Stimulated activated CD8-positive, alpha-beta memory T cell treated with anti-CD3 and anti-CD28 coated beads, Interleukin-12 subunit alpha, Interleukin-12 subunit beta, amount 100 ng/mL, for 24 hours (primary cell): ENCODE results near the gene FAM32A.
A peak's percentile ranks its signal among the peaks of the same experiment; 100 is the strongest.

Source experiments
- DNase-seq: peaks from one replicate; pipeline ENCODE4 v3.0.0-alpha.2; 2020; ENCODE audit errors: extremely low read depth

The FAM32A gene

DNA sequence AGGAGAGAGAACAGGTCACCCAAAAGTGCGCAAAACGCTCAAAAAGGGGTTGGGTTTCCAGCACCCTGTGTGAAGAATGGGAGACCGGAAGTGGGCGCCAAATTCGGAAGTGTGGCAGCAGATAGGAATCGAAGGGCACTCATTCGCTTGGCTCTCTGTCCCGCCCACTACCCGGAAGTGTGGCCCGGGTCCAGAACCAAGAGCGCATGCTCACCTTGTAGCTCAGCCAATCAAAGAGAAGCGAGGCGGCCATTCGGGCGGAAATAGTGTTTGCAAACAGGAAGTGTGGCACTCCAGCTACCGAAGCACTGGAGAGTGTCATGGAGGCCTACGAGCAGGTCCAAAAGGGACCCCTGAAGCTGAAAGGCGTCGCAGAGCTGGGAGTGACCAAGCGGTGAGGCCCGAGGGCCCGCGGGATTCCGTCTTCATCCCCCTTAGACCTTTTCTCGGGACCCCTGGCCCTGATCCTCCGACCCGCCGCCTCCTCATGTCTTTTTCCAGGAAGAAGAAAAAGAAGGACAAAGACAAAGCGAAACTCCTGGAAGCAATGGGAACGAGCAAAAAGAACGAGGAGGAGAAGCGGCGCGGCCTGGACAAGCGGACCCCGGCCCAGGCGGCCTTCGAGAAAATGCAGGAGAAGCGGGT, at the start of gene FAM32A:
Gene FAM32A, plus strand, starts transcription at position 288 of the 645 bp plus-strand sequence. Its CDS starts 33 bp downstream, at position 321.
- peak; percentile 95 for DNase-seq

DNA sequence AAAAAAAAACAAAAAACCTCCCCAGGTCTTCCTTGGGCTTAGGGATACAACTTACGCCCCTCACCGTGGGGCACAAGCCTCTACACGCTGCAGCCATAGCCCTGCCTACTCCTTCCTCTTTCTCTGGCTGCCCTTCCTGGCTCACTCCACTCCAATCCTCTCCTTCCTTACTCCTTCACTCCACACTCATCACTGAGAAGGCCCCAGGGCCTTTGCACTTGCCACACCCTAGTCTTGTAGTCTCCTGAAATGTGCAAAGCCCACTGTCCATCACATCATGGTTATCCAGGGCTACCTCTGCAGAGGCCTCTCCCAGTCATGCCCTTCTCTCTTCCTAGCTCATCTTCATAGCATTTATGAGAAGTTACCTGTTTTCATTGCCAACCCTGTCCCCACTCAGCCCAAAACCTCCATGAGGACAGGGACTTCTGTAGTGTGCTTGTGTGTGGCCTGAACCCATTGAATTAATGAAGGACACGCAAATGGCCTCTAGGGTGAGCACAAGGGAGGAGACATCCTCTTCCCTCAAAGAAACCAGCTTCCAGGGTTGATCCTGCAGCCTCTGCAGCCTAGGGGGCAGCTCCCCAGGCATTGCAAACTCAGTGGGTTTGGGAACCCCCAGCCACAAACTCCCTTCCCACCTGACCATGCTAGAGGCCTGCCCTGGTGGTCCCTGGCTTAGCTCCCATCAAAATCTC, 49.6 kb upstream of the FAM32A start:
- no peak for DNase-seq

DNA sequence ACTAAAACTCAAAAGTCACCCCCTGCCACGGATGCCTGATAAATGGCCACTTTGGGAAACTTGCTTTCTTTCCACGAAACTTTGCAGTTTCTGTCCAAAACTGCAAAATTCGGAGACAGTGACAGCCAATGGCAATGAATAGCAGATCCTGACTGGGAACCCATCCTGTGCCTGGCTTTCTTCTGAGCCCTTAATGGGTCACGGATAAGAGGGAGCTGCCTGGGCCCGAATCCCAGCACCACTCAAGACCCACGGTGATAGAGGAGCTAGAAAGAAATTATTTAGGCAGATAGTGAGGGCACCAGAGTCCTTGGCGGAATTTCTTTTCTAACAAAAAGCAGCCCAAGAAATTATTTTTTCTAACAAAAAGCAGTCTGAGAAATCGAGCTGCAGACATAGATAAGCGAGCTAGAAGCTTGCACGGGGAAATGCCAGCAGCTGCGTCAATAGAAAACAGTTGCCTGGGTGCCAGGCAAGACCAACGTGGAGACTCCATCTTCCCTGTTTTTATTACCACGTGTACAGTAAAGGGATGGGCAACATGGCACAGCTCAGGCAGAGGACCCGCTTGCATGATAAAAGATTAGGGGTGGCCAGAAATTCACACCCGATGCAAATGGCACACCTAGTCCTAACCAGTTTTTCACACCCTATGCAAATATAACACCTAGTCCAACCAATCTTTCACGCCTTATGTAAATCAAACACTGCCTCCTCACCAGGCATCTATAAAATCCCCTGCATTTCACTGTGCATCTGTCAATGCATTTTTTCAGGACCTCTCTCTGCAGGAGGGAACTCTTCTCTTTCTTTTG, 48.8 kb upstream of the FAM32A start:
- no peak for DNase-seq

DNA sequence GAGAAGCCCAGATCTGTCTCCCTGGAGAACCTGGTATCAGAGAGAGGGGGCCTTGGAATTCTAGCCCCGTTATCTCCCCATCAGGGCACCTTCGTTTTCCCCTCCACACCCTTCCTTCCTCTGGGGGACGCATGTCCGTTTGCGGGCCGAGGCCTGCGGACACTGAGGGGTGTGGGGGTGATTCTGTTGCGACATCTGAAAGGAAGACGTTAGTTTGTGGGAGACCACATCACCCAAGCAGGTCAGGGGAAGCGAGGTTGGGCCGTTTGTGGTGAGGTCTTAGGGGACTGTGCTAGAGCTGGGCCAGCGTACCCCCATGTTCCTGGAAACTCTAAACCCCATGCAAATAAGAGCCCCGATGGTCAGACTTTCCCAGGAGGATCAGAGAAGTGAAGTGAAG, 45.5 kb upstream of the FAM32A start:
- no peak for DNase-seq

DNA sequence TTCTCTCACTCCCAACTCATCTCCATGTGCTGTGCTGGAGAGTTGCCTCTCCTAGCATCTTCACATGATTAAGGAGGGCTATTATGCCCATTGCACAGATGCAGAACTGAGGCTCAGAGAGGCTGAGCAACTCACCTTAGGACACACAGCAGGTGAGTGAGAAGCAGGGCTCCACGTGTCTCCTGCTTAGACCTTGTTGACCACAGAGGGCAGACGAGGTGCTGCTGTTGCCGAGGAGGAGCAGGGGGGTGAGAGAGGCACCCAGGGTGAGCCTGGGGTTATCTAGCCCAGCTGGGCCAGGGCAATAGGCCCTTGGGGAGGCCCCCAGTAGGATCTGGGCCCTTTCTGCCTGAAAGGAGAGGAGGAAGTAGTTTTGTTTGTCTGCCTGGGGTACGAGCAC, 44.2 kb upstream of the FAM32A start:
- no peak for DNase-seq

DNA sequence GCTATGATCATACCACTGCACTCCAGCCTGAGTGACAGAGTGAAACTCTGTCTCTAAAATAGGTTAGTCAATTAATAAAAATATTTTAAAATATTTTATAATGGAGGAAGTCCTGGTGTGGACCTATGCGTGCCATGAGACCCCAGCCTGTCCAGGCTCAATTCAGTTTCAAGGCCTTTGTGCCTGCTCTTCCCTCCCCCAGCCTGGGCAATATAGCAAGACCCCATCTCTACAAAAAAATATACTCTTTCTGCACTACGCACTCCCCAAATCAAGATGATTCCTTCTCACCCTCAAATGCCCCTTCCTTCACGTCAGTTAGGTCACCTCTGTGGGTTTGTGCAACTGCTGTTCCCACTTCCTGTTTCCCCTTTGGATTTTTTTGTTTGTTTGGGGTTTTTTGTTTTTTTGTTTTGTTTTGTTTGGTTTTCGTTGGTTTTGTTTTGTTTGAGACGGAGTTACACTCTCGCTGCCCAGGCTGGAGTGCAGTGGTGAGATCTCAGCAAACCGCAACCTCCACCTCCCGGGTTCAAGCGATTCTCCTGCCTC, 43.1 kb upstream of the FAM32A start:
- no peak for DNase-seq

DNA sequence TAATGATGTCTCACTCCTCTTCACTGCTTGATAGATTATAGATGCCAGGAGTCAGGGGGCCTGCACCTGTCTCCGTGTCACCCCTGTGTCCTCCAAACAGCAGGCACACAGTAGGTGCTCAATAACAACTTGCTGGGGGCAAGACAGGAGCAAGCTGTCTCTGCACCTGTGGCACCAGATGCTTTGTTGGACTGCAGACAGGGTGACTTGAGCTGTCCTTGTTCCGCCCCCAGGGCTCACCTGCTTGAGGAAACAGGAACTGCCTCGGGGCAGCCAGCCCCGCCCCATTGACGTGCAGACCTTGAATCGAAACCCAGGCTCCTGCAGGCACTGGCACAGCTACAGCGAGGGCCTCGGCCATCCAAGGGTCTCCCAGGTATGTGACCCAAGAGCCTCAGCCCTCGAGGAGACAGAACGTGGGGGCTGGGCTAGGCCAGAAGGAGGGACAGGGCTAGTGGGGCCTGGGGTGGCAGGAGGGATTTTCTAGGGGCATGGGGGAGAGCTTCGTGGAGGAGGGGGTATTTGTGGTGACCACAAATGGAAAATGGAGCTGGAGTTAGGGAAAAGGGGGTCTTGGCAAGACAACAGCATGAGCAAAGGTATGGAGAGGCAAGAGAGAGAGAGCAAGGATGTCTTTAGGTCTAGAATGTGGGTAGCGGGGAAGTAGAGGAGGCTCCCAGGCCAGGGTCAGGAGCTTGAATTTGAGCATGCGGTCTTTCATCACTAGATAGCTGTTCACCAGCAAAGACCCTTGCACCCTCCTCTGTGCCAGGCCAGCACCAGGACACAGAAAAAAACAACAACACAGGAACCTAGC, 41.6 kb upstream of the FAM32A start, which contains the start of gene HSH2D:
Gene HSH2D, plus strand, starts transcription at position 287 of the 817 bp plus-strand sequence. CDS start 5,066 bp downstream, outside the sequence.
- DNase-seq, result peak; percentile 45

DNA sequence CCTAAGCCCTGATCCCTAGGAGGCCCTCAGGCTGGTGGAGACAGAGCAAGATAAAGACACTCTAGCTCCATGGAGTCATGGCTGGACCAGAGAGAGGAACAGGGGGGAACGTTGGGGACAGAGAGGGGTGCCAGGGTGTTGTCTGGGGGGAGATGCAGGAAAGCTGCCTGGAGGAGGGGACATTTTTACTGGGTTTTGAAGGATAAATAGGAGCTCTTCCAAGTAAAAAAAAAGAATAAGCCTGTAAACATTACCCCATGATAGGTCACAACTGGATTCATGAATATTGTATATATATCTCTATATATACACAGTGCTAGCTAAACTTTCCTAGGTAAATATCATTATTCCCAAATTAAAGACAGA, 41.0 kb upstream of the FAM32A start:
- DNase-seq, result no peak

DNA sequence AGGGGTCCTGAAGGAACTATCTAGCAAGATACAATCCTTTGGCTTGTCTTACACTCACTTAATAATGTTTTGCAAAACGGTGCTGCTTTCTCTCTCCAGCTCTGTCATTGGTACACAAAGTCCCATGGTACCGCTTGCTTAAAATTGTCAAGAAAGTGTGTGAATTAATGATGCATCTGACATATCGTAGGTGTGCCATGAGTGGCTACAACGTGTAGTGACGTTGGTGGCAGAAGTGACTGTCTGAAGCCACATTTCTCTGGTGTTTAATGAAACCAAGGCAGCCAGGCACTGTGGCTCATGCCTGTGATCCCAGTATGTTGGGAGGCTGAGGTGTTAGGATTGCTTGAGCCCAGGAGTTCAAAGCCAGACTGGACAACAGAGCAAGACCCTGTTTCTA, 39.1 kb upstream of the FAM32A start:
- DNase-seq, result no peak

DNA sequence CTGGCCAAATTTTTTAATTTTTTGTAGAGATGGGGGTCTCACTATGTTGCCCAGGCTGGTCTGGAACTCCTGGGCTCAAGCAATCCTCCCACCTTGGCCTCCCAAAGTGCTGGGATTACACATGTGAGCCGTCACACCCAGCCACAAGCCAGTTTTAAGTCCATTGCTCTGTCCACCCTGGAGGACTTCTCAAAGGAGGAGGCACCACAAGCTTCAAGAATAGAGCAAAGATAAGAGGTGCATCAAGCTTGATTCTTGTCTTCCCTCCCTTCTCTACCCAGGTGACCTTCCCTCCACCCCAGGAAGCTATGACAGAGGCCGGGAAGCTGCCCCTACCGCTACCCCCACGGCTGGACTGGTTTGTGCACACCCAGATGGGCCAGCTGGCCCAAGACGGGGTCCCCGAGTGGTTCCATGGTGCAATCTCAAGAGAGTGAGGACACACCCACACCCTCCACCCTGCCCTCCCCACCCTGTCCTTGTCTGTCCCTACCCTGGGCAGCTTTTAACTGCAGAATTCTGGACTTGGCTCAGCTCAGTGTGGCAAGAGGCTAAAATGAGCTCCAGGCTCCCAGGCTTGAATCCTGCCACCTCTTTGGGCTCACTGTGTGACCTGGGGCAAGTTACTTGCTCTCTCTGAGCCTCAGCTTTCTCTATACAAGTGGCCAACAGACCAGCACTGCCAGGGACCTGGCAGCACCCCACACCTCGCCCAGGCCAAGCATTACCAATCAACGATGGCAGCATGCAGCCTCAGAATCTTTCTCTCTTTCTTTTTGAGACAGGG, 36.6 kb upstream of the FAM32A start:
- DNase-seq, result no peak

DNA sequence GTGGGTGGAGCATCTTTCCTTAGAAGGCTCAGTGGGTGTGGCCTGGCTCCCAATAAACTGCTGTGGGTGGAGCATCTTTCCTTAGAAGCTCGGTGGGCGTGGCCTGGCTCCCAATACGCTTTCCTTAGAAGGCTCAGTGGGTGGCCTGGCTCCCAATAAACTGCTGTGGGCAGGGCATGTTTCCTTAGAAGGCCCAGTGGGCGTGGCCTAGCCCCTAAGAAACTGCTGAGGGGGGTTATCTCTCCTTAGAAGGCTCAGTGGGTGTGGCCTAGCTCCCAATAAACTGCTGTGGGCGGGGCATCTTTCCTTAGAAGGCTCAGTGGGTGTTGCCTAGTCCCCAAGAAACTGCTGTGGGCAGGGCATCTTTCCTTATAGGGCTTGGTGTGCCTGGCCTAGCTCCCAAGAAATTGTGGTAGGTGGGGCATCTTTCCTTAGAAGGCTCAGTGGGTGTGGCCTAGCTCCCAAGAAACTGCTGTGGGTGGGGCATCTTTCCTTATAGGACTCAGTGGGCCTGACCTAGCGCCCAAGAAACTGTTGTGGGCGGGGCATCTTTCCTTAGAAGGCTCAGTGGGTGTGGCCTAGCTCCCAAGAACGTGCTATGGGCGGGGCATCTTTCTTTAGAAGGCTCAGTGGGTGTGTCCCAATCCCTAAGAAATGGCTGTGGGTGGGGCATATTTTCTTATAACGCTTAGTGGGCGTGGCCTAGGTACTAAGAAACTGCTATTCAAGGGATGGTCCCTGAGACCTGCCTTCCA, 31.5 kb upstream of the FAM32A start:
- no peak for DNase-seq

DNA sequence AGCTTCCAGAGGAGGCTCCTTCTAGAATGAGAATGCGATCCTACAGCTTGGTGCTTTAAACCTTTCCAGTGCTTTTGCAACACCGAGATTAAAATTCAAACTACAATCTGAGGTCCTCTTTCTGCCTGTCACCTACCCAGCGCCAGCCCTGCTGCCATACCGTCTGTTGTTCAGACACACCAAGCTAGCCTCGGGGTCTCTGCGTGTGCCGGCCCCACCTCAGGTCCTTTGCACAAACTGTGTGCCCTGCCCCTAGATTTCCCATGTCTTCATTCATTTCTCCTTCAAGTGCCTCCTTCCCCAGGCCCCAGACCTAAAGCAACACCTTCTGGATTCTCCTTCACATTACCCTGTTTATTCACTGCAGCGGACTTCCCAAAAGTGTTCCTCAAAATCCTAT, 30.7 kb upstream of the FAM32A start:
- DNase-seq, result no peak

DNA sequence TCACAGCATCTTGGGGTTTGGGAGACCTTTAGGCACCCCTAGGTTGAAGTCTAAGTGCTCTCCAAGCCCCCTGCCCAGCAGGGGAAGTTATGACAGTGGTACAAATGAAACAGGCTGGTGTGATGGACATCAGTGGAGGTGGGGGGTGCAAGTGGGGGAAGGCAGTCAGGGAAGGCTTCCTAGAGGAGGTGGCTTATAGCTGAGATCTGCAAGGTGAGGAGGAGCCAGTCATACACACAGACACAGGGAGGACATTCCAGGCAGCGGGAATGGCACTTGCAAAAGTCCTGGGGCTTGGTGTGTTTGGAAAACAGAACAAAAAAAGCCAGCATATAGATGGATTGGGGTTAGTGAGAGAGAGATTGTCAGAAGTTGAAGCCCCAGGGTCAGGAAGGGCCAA, 30.1 kb upstream of the FAM32A start:
- no peak for DNase-seq

DNA sequence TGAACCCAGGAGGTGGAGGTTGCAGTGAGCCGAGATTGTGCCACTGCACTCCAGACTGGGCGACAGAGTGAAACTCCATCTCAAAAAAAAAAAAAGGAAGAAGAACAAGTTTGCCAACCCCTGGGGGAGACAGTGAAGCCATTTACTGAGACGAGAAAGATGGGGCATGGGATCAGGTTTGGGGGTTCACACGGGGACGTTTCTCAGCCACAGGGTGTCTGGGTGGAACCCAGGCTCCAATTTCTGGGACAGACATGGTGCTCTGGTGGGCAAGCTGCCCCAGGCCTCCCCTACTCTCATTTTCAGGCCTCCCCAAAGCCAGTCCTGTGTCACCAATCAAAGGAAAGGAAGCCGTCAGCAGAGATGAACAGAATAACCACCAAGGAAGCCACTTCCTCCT, 28.3 kb upstream of the FAM32A start:
- no peak for DNase-seq

DNA sequence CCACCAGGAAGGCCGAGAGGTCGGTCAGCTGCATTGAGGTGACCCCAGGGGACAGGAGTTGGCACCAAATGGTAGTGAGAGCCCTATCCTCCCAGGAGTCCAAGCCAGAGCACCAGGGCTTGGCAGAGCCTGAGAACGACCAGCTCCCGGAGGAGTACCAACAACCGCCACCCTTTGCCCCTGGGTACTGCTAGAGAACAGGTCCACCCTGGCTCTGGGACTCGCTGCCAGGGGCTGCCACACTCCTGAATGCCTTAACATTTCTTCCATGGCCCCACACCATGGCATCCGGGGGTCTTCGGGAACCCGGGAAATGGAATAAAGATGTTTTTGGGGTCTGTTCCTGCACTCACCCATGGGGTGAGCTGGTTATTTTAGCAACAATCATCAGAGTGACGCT, 27.6 kb upstream of the FAM32A start:
- DNase-seq, result no peak

DNA sequence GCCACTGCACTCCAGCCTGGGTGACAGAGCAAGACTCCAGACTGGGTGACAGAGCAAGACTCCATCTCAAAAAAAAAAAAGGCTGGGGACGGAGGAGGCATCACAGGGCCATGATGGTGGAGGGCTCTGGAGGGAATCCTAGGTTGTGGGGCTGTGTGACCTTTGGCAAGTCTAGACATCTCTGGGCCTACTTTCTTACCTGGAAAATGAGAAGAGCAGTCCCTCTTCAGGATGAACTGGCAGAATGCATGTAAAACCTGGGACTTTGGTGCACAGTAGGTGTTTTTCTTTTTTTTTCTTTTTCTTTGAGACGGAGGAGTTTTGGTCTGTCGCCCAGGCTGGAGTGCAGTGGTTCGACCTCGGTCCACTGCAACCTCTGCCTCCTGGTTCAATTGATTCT, 25.6 kb upstream of the FAM32A start:
- no peak for DNase-seq

DNA sequence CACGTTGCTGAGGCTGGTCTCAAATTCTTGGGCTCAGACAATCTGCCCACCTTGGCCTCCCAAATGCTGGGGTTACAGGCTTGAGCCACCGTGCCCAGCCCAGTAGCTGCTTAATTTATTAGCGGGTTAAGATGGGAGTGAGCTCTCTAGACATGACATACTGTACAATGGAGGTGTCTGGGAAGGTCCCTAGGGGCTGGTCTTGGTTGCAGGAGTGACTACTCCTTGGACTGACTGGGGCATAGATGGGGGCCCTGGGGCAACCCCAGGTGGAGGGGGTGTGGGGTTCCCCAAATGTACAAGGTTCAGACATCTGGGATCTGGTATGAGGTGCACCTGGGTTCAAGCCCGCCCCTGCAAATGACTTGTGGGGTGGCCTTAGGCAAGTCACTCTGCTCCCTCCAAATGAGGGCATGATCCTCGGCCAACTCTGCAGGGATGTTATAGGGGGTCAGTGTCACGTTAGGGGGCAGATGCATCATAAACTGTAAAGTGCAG, 24.7 kb upstream of the FAM32A start:
- DNase-seq, result no peak

DNA sequence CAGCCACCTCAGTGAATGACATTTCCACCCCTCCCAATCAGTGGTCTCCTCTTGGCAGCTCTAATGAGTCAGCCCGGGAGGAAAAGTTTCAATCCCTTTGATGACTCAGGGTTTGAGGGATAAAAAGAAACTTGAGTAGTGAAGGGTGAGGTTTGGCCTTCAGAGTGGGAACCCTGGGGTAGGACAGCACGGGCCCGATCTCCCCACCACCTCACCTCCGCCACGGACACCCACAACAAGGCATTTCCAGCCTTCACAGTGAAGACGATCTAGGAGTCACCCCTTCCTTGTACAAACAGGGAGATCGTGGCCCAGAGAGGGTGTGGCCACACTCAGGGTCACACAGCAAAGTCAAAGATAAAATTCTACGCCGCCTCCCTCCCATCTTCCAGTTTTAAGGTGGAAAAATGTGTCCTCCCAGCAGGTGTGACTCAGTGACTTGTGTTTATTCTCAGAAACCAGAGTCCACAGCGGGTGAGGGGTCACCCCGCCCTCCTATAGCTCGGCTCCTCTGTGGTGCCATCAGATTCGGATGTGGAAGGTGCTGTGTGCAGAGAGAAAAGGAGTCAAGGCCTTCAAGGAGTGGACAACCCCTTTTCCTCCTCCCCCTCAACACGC, 24.2 kb upstream of the FAM32A start:
- DNase-seq, result peak; percentile 14

DNA sequence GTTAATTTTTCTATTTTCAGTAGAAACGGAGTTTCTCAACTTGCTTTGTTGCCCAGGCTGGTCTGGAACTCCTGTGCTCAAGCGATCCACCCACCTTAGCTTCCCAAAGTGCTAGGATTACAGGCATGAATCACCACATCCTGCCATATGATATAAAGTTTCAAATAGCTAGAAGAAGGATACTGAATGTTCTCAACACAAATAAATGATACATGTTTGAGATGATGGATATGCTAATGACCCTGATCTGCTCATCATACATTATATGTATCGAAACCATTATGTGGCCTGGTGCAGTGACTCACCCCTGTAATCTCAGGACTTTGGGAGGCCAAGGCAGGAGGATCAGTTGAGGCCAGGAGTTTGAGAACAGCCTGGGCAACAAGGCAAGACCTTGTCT, 23.4 kb upstream of the FAM32A start:
- DNase-seq, result no peak
